Ramos (cell line): ENCODE data around the gene ZFYVE28.

ENCODE experiments used
- in situ Hi-C: fragments of 300-500 bp; cut with MboI; formaldehyde crosslinking; loops from one replicate; pipeline ENCODE4 v1.14.3; 2022; ENCODE audit warnings: low sequenced_read_pairs; ENCODE audit not compliant: unreplicated experiment

ZFYVE28 gene

DNA sequence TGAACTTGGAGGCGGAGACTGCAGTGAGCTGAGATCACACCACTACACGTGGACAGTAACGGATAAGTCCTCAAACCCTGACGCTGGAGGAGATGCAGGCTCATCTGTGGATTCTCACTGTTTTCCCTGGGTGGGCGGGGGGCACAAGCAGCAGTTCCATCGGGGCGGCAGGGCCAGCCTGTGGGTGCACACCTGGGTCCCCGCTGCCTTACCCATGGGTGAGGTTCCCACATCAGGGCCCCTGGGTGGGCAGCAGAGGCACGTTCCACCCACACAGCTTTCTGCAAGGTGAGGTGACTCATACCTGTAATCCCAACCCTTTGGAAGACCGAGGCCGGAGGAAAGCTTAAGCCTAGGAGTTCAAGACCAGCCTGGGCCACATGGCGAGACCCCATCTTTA lies 100.0 kb downstream of the ZFYVE28 start:
- in situ Hi-C loops, result no loop called here

DNA sequence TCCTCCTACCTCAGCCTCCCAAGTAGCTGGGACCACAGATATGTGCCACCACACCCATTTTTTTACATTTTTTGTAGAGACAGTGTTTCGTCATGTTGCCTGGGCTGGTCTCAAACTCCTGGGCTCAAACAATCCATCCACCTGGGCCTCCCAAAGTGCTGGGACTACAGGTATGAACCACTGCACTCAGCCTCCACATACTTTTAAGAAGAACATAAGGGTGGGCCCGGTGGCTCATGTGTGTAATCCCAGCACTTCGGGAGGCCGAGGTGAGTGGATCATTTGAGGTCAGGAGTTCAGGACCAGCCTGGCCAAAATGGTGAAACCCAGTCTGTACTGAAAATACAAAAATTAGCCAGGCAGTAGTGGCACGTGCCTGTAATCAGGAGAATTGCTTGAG lies 105.1 kb downstream of the ZFYVE28 start:
- in situ Hi-C loops, result no loop called here

DNA sequence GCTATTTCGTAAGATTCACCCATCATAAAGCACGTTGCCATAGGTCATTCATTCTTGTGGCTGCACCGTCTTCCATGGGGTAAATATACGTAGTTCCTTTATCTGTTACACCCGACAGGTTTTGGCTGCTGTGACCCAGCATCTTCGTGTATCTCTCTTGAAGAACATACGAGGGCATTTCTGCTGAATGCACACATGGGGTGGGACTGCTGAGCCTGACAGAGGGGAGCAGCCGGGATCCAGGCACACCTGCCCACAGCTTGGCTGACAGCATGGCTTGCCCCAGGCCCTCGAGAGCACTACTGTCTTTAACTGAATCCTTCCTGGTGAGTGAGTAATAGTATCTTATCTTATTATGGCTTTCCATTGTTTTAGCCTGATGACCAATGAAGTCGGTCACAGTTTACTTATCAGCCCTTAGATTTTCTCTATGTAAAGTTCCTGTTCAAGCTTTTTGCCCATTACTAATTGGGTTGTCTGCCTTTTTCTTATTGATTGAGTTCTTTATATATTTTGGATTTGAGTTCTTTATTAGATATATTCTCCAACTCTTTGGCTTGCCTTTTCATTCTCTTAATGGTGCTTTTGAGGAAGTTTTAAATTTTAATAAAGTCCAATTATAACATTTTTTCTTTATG lies 111.6 kb downstream of the ZFYVE28 start:
- in situ Hi-C loops, result no loop called here

DNA sequence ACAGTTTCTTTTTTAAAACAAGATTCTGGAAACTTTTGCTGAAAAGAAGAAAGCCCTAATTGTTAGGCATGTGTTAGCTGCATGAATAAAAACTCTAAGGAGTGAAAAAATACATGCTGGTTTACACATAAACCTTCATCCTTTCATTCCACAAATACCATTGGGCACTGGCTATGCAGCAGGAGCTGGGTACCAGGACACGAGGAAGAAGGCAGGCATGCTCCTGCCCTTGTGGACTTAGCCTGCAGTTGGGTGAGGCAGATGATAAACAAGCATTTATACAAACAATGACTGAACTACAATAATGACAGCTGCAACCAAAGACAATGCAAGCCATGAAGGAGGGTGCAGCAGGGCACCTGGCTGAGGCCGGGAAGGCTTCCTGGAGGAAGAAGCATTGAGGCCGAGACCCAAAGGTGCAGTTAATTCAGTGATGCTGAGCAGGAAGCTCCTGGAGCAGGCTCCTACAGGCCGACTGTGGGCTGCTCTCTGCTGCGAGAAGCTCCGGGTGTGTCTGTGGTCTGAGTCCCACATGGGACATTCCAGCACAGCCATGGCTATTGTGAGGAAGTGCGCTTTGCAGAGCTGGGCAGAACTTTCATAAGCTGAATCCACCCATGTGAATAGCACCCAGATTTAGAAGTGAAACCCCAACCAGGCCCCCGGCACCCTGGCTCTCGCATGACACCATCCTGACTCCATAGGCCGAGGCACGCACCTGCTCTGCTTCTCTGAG lies 112.5 kb downstream of the ZFYVE28 start:
- in situ Hi-C loops, result no loop called here

DNA sequence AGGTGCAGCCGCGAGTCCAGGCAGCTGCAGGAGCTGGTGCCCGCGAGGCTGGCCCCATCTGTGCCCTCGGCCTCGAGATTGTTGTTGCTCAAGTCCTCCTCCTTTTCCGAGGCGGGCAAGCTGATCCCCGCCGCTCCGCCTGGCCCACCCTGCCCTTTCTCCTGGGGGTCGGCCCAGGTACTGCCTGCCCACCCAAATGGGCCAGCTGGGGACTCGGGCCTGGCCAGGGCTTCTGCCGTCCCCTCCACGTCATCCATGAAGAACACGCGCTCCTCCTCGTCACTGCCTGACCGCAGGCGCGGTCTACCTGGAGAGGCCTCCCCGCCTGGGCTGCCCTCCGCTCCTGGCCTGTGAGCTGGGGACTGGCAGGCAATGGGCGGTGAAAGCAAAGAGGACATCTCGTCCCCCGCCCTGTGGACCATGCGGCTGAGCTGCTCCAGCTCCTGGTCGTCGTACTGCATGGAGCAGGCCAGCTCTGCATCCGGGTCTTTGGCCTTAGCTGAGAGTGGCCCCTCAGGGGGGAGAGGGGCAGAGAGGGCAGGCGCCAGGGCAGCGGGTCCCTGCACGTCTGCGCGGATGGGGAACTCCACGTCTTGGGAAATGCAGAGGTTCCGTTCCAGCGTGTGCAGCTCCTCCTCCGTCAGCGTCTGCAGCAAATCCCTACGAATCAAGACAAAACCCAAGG lies 113.4 kb downstream of the ZFYVE28 start:
- in situ Hi-C loops, result no loop called here

DNA sequence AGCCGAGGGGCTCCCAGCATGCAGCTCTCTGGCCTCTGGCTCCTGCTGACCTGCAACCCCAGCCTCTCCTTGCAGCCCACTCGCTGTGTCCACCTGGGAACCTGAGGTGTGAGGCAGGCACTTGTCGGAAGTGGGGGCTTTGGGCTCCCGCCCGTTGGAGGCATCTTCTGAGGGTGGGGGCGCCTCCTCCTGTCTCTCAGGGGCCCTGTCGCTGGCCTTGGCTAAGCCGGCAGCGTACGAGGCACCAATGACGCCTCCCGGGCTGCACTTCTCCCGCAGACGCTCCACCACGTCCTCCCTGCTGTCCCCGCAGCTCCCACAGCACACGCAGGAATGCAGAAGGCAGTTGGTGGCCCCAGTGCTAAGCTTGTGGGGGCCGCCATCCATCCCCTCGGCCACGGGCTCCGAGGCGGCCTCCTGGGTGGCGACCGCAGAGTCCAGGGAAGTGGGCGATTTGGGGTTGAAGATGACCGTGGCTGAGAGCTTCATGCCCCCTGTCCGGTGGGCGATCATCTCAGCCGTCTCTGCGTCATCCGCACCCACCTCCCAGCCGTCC lies 114.0 kb downstream of the ZFYVE28 start:
- in situ Hi-C loops, result no loop called here

DNA sequence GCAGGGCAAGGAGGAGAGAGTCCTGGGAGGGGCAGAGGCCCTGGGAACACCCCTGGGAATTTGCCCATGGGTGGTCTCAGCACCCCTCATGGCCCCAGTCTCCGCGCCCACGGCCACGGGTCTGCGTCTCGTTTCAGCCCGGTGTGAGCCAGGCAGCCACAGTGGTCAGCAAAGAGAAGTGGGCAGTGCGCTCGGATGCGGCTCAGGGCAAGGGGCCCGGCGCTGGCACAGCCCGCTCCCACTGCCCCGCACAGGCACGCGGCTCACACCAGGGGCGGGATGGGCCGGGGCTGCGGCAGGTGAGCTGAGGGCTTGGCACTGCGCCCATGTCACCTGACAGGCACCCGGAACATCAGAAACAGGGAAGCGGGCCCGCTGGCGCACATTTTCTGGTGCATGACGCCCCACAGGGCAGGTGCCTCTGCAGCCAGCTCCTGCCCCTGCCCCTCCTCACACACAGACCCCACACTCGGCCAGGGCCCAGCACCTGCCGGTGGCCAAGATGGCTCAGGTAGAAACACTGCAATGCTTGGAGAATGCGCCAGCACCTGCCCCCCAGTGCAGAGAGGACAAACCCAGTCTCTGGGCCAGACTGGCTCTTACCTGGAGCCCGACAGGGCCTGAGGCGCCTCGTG lies 114.6 kb downstream of the ZFYVE28 start:
- in situ Hi-C loops, result no loop called here

DNA sequence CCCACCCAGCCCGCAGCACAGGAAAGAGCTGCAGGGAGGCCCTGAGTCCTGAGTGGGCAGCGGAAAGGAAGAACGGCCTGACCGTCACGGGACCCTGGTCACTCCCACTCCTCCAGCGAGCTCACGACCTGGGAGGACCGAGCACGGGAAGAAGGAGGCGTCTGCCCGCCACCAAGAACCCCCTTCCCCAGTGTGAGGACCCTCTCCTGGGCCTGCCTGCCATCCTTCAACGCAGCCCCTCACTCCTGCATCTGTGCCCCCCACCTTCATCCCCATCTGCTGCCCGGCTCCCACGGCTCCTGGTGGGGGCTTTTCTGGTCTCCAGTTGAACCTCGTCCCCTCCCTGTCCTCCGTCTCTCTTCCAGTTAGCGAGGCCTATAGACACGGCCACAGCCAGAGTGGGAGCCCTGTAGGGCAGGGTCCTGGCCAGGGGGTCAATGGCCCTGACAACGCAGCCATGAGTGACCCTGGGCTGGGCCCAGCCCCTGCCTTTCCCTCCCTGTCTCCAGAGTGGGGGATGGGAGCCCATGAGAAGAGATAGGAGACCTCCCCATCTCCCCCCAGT lies 115.2 kb downstream of the ZFYVE28 start:
- in situ Hi-C loops, result no loop called here

DNA sequence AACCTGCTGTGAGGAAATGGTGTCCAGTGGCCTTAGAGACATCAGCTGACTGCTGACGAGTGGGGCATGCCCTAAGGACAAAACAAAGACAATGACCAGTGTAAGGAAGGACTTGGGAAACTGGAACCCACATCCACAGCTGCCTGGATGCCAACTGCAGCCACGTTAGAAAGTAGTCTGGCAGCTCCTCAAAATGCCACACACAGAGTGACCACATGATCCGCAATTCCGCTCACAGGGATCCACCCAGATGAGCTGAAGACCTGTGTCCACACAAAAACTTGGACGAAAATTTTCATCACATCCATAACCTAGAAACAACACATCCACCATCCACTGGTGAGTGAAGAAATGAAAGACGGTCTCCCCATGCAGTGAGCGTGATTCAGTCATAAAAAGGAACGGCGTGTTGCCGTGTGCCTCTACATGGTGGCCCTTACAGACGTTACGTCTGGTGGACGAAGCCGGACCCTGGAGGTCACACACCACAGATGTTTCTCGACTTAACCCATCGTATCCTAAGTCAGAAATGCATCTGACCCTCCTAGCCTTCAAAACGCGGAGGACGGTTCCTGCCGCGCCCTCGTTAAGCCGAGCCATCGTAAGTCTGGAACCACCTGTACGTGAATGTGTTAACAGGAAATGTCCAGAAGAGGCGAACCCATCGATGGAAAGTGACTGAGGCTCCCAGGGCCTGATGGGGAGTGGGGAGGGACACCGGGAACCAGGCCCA lies 115.9 kb downstream of the ZFYVE28 start:
- in situ Hi-C loops, result no loop called here

DNA sequence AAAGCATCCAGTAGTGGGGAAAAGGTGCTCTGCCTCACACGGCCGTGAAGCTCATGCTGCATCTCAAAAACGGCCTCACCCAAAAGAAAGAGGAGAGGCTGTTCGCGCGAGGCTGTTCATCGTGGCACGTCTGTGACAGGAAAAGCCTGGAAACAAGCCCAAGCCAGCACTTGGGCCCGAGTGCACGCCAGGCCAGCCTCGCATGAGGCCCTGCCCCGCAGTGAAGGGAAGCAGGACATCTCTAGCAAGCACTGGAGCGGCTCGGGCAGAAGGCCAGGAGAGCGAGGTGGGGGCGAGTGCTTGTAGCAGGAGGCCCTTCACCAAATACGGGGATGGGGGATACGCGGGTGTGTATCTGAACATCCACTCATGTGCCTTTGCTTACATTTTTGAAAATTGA lies 116.6 kb downstream of the ZFYVE28 start:
- in situ Hi-C loops, result no loop called here

DNA sequence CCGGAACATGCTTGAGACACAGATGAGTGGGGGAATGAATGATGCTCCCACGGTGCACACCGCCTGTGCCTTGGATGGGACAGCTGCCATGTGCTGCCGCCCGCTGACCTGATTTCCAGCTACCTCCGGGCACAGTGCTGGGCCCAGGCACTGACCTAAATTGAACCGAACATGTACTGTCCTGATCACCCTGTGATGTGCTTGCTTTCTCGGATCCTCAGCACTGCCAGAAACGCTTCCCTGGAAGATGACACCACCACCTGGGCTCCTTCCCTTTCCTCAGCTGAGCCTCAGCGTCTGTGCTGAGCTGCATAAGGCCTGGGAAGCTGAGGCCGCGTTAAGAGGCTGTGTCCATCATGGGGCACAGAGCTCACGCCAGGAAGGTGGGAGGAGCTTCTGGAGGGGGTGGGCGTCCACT lies 117.2 kb downstream of the ZFYVE28 start:
- in situ Hi-C loops, result no loop called here

DNA sequence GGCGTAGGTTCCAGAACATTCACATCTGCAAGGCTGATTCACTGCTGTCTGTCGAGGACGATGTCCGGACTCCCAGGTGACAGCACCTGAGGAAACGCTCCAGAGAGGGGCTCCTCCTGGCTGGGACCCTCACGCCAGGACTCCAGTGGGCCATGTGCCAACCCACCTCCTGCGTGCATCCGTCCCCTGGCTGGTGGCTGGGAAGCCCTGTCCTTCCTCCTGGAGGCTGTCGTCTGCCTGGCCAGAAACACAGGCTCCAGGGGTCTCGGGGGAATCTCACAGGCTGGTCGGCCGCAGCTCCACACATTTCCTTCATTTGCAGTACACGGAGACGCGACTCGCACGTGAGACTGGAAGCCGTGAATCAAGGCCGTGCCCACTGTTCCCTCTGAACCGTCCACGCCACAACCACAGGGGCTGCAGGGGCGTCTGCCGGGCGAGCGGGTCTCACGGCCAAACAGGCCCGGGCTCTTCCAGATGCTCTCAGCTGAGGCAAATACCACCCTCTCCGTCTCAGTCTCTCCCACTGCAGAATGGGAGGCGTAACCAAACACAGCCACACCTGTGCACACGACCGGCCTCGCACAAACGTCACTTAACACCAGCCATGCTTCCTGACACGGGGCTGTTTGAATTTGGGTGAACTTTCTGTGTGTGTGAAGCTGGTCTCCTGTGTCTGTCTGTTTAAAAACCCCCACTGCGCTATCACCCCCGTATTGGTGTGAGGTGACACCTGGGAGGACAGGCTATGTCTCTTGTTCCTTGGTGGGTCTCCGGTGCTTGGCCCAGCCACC lies 117.8 kb downstream of the ZFYVE28 start:
- in situ Hi-C loops, result no loop called here

DNA sequence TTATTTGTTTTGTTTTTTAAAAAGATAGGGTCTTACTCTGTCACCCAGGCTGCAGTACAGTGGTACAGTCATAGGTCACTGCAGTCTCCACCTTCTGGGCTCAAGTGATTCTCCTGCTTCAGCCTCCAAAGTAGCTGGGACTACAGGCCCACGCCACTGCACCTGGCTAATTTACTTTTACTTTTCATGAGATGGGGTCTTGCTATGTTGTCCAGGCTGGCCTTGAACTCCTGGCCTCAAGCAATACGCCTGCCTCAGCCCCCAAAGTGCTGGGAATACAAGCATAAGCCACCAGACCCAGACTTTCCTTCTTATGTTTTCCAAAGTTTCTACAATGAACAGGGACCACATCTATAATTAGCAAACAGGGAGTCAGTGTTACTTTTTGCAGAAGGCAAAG lies 118.7 kb downstream of the ZFYVE28 start:
- in situ Hi-C loops, result no loop called here

DNA sequence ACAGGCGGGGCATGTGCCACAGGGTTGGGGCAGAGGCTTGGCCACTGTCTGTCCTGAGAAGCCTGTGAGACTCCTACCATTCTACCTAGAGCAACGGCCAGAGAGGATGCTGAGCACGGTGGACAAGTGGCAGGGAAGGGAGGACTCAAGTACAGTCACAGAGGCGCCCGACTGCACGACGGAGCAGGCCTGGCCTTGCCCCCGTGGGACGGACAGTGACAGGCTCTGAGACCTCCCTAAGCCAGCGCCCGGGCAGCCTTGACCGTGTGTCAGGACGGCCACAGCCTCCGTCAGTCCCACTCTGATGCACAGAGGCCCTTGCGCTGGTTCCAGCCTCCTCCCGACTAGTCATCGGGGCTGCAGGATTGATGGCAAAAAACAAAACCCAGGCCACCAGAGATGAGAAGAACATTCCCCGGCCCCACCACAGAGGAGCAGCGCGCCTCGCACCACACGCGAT lies 119.9 kb downstream of the ZFYVE28 start:
- in situ Hi-C loops, result no loop called here

DNA sequence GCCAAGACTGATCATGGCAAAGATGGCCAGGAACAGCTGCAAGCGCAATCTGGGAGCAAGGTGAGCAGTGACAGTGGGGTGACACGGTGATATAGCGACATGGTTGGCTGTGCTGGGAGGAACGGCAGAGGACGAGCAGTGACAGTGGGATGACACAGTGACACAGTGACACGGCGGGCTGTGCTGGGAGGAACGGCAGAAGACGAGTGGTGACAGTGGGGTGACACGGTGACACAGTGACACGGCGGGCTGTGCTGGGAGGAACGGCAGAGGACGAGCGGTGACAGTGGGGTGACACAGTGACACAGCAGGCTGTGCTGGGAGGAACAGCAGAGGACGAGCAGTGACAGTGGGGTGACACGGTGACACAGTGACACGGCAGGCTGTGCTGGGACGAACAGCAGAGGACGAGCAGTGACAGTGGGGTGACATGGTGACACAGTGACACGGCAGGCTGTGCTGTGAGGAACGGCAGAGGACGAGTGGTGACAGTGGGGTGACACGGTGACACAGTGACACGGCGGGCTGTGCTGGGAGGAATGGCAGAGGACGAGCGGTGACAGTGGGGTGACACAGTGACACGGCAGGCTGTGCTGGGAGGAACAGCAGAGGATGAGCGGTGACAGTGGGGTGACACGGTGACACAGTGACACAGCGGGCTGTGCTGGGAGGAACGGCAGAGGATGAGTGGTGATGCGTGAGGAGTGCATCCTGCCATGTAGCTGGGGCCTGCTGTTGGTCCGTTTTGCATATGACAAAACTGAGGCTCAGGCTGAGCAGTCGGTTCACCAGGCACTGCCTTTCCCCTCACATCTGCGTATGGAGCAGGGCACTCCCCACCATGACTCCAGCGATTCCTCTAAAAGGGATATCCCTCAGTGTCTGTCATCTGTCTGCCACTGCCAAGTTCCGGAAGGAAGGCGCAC lies 120.6 kb downstream of the ZFYVE28 start:
- in situ Hi-C loops, result no loop called here

DNA sequence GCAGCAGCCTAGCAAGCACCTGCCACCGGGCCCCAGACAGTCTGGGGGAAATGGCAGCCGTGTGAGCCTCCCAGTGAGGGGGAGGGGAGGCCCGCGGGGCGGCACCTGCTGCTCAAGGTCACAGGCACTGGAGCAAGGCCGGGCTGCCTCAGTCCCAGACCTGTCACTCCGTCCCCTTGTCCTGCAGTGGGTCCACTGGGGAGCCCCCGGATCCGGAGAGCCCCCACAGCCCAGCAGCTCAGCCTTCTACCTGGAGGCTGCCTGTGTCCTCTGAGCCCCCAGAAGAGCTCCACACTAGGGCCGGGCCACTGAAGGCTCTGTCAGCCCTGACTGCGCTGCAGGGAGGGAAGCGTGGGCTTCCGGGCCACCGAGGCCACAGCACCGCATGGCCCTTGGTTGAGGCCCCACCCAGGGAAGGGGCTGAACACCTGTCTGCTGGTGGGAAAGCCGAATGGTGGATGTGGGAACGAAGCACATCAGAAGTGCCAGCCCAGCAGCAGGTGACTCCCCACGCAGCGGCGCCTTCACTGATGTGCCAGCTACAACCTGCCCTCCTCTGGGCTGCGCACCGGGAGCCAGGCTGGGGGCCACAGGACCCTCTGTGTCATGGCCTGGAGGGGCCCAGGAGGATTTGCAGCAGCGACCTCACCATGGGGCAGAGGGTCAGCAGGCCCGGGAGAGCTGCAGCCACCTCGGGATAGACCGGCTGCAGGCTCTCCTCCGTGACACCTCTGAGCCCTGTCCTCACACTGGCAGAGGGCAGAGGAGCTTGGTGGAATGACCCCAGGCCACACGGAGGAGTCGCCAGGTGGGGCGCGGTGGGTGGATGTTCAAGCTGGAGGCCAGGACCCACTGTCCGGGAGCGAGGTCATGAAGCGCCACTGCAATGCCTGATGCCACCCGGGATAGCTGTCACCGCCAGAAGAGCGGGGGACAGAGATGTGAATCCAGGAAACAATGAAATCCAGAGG lies 121.5 kb downstream of the ZFYVE28 start:
- in situ Hi-C loops, result no loop called here
